ENCODE results near the gene GNG3.

The GNG3 gene

DNA sequence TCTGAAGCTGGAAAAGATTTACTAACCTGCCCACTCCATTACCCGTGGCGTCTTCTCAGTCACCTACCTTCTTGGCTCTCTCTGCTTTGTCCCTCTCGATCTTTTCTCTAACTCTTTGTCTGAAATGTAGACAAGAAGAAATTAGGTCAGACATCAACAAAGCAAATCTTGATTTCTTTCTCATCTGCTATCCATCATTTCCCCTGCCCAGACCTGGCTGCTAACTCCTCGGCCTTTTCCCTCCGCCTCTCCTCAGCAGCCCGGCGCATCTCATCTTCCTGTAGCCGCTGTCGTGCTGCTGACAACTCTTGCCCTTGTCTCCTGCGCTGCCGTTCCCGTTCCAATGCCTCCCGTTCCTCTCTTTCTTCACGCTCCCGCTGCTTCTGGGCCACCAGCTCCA lies 29.8 kb upstream of the GNG3 start:
- TF ChIP-seq, protein P1, sequence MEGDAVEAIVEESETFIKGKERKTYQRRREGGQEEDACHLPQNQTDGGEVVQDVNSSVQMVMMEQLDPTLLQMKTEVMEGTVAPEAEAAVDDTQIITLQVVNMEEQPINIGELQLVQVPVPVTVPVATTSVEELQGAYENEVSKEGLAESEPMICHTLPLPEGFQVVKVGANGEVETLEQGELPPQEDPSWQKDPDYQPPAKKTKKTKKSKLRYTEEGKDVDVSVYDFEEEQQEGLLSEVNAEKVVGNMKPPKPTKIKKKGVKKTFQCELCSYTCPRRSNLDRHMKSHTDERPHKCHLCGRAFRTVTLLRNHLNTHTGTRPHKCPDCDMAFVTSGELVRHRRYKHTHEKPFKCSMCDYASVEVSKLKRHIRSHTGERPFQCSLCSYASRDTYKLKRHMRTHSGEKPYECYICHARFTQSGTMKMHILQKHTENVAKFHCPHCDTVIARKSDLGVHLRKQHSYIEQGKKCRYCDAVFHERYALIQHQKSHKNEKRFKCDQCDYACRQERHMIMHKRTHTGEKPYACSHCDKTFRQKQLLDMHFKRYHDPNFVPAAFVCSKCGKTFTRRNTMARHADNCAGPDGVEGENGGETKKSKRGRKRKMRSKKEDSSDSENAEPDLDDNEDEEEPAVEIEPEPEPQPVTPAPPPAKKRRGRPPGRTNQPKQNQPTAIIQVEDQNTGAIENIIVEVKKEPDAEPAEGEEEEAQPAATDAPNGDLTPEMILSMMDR (IDR thresholded peaks at IDR 0.05; ENCODE audit: low read depth, low read length, missing control alignments), result no peak
- no peak for DNase-seq (ENCODE audit: low read depth)
- H3K4me3 ChIP-seq (ENCODE audit: low read depth, low read length), result peak overlapping the region; percentile 79; the same call in 1 of the 2 replicates

DNA sequence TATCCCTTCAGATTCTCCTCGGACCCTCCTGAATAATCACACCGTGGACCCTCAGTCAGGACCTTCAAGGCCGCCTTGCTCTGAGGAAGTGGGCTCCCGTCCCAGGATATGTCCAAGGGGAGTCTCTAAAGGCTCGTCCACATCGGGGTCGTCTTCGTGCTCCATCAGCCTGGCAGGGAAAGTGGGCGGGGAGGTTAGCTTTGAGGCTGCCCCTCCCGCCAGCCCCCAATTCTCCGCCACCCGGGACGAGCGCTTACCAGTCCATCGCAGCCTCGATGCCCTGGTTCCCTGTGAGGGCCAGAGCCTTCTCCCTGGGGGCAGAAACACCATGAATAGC lies 29.1 kb upstream of the GNG3 start:
- peak overlapping the region; percentile 79 for H3K4me3 ChIP-seq (ENCODE audit: low read depth, low read length)
- DNase-seq (ENCODE audit: low read depth), result no peak
- TF ChIP-seq, protein P1 (IDR thresholded peaks at IDR 0.05; ENCODE audit: low read depth, low read length, missing control alignments), result no peak

DNA sequence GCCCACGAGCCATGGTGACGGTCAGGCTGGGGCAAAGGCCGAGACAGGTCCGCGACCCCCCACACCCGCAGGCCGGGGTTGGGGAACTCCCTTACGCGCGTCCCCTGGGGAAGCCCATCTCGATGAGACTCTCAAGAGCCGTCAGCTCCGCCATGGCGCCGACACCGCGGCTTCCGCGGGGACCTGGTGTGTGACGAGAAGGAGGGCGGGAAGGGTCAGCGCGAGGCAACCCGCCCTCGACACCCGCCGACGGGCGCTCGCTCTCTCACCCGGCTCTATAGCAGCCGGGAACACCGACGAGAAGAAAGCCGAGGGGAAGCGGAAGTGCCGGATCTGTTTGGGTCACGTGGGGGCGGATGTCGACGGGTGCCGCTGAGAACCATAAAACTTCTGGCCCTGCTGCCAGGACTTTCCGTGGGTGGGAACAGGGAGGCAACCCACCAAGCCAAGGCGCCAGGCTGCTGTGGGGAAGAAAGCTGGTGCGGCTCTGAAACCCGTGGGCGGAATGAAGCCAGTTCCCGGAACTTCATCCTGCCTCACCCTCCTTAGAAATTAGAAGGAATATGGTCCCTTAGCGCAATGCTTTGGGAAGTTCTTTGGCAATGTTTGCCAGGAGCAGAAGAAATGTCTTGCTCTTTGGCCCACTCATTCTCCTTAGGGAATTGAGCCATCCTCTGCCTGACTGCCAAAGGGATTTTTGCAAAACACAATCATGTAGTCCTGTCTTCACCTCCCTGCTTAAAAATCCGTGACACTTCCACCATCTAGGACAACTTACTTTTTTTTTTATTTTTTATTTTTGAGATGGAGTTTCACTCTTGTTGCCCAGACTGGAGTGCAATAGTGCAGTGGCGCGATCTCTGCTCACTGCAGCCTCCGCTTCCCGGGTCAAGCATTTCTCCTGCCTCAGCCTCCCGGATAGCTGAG lies 28.4 kb upstream of the GNG3 start, which contains the start of gene UBXN1:
Gene UBXN1 (minus strand): TSS at position 304 of the 927 bp plus-strand sequence. CDS start 150 bp downstream, at position 154.
- TF ChIP-seq, protein P1 (IDR thresholded peaks at IDR 0.05; ENCODE audit: low read depth, low read length, missing control alignments), result no peak
- peak; percentile 75 for DNase-seq (ENCODE audit: low read depth)
- peak within 1 kb of the TSS; percentile 79 for H3K4me3 ChIP-seq (ENCODE audit: low read depth, low read length)

DNA sequence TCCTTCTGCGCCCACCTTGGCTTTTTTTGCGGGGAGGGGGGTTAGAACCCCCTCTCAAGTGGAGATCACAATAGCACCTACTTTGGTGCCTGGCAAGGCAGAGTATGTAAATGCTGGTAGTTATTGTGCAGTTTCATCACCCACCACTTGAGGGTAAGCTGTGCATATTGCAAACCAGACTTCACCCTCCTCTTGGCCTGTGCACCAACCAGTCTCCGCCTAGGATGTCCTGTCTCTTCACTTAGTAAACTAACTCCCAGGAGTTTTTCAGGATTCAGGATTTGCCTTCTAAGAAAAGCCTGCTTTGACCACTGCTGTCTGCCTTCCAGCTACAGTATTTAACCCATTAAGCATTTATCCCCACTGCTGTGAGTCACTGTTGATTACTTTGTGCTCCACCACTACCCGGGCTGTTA lies 26.6 kb upstream of the GNG3 start:
- TF ChIP-seq, protein P1 (IDR thresholded peaks at IDR 0.05; ENCODE audit: low read depth, low read length, missing control alignments), result peak; percentile 73
- no peak overlapping the region for H3K4me3 ChIP-seq (ENCODE audit: low read depth, low read length)
- DNase-seq (ENCODE audit: low read depth), result peak; percentile 53

DNA sequence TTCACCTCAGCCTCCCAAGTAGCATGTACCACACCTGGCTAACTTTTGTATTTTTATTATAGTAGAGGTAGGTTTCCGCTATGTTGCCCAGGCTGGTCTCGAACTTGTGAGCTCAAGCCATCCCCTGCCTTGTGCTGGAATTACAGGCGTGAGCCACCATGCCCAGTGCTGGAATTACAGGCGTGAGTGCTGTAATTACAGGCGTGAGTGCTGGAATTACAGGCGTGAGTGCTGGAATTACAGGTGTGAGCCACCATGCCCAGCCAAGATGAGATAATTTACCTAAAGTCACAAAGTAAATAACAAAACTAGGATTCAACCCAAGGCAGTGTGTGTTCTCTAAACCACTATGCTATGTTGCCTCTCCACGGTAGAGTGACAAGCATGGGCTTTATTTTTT lies 25.0 kb upstream of the GNG3 start:
- TF ChIP-seq, protein P1 (IDR thresholded peaks at IDR 0.05; ENCODE audit: low read depth, low read length, missing control alignments), result no peak
- H3K4me3 ChIP-seq (ENCODE audit: low read depth, low read length), result no peak overlapping the region
- DNase-seq (ENCODE audit: low read depth), result no peak

DNA sequence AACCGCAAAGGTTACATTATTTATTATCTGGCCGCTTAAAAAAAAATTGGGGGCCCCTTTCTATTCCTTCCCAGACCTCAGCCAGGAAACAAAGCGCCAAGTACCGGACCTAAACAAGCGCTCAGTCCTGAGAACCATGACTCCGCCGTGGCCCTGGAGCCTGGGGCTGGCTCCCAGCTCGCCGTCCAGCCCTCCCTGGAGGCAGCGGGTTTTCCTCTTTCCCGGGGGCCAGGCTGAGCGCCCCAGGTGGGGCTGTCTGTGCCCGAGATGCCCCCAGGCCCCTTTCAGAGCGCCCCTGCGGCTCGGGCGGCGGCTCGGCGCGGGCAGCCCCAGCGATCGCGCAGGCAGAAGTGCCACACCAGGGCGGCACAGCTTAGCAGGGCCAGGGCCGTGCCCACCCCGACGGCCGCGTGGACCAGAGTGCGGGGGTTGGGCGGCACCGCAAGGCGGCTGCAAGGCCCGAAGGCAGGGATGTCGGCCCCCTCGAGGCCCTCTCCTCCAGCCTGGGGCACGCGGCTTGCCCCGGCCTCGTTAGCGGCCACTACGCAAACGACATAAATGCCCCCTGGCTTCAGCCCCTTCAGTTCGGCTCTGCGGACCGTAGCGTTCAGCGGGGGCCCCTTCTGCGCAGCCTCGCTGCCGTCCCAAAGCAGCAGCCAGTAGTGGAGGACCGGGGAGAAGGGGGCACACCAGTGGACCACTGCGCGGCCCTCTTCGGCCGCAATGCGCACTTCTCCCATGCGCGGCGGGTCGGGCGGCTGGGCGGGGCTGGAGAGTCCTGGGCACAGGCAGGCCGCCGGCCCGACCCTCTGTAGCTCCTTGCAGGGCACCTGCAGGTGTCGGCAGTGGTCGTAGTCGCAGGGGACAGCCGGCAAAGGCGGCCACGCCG lies 19.7 kb upstream of the GNG3 start:
- no peak overlapping the region for H3K4me3 ChIP-seq (ENCODE audit: low read depth, low read length)
- no peak for DNase-seq (ENCODE audit: low read depth)
- TF ChIP-seq, protein P1 (IDR thresholded peaks at IDR 0.05; ENCODE audit: low read depth, low read length, missing control alignments), result no peak

Data from GM12864 (cell line).